NT2/D1 (cell line): ENCODE data around the gene KLHL6.
"Not testable (repeated sequence)": the region's sequence is repeated elsewhere in the genome, so short reads cannot be mapped to it uniquely, and the experiment has no call there.

Source experiments
- DNase-seq: peaks from one replicate; pipeline ENCODE4 v3.0.0-alpha.2; 2011; ENCODE audit warnings: low read depth, low spot score
- H3K27me3 ChIP-seq: 2 replicates; pipeline ENCODE4 v1.6.0; 2011; ENCODE audit warnings: mild to moderate bottlenecking; ENCODE audit not compliant: insufficient read length, insufficient read depth
- H3K36me3 ChIP-seq: 2 replicates; pipeline ENCODE4 v1.6.1; 2011; ENCODE audit warnings: mild to moderate bottlenecking, low read length, mixed read lengths; ENCODE audit not compliant: insufficient read depth, insufficient read length
- H3K4me1 ChIP-seq: 2 replicates; pipeline ENCODE4 v1.5.1; 2011; ENCODE audit not compliant: insufficient read depth, insufficient read length
- H3K4me3 ChIP-seq: 2 replicates; pipeline ENCODE4 v1.5.1; 2011; ENCODE audit warnings: low read depth; ENCODE audit not compliant: insufficient read length
- H3K9ac ChIP-seq: 2 replicates; pipeline ENCODE4 v1.6.0; 2011; ENCODE audit warnings: low read depth; ENCODE audit not compliant: insufficient read length
- H3K9me3 ChIP-seq: 2 replicates; pipeline ENCODE4 v1.5.1; 2011; ENCODE audit warnings: mild to moderate bottlenecking, low read length; ENCODE audit not compliant: insufficient read depth
- SUZ12 ChIP-seq: IDR thresholded peaks from 2 replicates; pipeline ENCODE4 v1.6.1; 2011; ENCODE audit not compliant: insufficient read length, insufficient read depth; ENCODE audit errors: extremely low read depth
- YY1 ChIP-seq: IDR thresholded peaks from 2 replicates; pipeline ENCODE4 v1.6.1; 2011; ENCODE audit not compliant: insufficient read length, insufficient read depth
- ZNF274 ChIP-seq: IDR thresholded peaks from 2 replicates; pipeline ENCODE4 v1.6.1; 2011; ENCODE audit warnings: mild to moderate bottlenecking, low read depth, low read length

The KLHL6 gene

DNA sequence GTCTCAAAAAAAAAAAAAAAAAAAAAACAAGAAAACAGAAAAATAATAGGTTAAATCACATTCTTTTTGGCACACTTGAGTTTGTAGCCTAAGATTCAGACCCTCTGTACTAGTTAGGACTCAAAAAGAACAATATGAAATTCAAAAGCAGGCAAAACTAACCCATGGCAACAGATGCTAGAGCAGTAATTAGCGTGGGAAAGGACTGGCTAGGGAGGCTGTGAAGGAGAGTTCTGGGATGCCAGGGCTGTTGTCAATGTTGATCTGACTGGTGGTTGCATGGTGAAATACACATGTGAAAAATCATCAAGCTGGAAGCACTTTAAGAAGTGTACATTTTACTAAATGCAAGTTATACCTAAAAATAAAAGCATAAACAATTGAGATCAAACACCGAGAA is 35.6 kb downstream of the KLHL6 start:
- H3K27me3 ChIP-seq, result no peaks in the 10 kb centered on the region
- DNase-seq, result no peak
- no peak for TF ChIP-seq SUZ12
- TF ChIP-seq ZNF274, result no peak
- no peak for TF ChIP-seq YY1
- no peak overlapping the region for H3K9ac ChIP-seq
- peaks cover 8% of the 10 kb centered on the region for H3K4me1 ChIP-seq
- no peaks in the 10 kb centered on the region for H3K36me3 ChIP-seq
- no peak overlapping the region for H3K4me3 ChIP-seq
- no peaks in the 10 kb centered on the region for H3K9me3 ChIP-seq

DNA sequence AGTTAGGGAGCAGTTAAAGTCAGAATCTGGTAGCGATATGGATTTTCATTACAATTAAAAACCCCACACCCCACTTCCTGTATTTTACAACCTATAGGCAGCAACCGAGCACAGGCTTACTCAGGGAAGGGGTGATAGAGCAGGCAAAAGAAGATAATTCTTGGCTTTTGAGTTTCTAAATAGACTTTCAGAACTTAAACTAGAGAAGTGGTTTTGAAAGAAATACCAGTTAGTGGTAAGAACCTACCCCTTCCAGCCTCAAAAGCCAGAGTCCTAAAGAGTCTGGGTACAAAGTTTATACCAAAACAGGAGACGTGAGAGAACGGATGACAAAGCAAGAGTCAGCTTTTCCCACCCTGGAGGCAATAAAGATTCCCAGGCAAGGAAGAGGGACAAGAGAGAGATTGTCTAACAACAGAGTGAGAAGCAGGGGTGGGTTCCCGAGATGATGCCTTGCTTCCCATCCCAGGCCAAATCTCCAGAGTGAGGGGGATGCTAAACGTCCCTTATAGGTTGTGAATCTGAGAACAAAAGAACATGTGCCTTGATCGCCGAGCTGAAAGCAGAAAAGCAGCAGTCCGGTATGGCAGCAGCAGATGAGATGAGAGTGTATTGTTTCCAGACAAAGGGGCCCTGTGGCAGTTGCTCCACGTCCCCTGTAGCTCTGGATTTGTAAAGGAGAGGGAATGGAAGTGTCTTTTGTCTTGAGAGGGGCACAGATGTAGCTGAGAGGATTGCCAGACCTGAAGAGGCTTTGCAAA is 36.8 kb downstream of the KLHL6 start:
- TF ChIP-seq ZNF274 (no peak), YY1 (no peak), SUZ12 (no peak)
- Histone ChIP-seq H3K9me3 (no peaks in the 10 kb centered on the region), H3K9ac (peak overlapping the region; percentile 27), H3K4me1 (peaks cover 8% of the 10 kb centered on the region), H3K27me3 (no peaks in the 10 kb centered on the region), H3K36me3 (no peaks in the 10 kb centered on the region), H3K4me3 (no peak overlapping the region)
- peak; percentile 42 for DNase-seq

DNA sequence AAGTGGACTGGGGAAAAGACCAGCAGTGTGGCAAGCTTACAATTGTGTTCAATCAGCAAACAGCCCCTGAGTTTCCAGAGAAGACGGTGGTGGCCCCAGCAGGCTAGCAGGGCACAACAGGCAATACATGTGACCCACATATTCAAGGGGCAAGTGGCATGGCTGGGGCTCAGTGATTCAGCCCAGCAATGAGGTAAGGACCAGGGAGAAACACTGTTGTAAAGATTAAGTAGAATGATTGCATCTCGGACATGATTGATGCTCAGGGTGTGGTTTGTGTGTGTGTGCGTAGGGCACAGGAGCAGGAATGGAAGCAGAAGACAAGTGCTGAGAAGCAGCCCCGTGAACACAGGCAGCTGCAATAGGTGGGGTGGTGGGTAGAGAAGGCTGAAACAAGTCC is 37.9 kb downstream of the KLHL6 start:
- Histone ChIP-seq H3K9ac (no peak overlapping the region), H3K27me3 (no peaks in the 10 kb centered on the region), H3K4me1 (peaks cover 8% of the 10 kb centered on the region), H3K36me3 (no peaks in the 10 kb centered on the region), H3K4me3 (no peak overlapping the region), H3K9me3 (no peaks in the 10 kb centered on the region)
- no peak for TF ChIP-seq YY1
- TF ChIP-seq ZNF274, result no peak
- TF ChIP-seq SUZ12, result no peak
- DNase-seq, result no peak

DNA sequence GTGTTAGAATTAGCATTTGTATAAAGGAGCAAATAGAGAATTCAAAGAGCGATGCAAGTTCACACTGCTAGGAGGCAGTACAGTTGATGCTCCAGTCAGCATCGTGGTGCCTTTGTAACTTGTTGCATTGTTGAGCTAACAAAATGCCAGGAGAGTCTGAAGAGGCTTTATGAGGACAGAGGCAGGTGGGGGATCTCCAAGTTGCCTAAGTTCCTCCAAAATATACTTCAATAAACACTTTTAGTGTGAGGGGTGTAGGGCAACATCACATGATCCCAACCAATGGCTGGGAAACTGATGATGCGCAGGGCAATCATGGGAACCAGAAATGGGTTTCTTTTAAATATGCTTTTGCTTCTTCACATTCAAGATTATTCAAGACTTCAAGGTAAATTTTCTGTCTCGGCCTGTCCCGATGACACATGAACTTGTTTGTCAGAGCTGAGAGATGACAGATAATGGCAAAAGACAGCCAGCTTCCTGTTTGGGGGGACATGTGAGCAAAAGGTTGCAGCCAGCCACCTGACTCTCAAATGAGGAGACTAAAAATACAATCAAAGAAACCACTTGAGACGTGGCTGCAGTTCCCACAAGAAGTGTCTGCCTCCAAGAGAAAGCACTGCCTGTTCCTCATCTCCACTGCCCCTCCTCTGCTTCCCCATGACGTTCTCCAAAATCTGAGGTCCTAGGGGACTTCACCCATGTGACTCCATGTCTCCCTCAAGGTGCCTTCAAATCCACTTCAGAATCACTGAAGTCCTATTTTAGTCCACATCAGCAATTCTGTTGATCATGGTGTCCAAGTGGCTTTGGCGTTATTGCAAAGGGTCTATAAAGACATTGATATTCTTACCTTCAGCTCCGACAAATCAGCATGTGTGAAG is 39.3 kb downstream of the KLHL6 start:
- Histone ChIP-seq H3K9me3 (no peaks in the 10 kb centered on the region), H3K4me3 (no peak overlapping the region), H3K36me3 (no peaks in the 10 kb centered on the region), H3K27me3 (no peaks in the 10 kb centered on the region), H3K4me1 (peaks cover 6% of the 10 kb centered on the region), H3K9ac (no peak overlapping the region)
- no peak for DNase-seq
- TF ChIP-seq ZNF274 (no peak), YY1 (no peak), SUZ12 (no peak)

DNA sequence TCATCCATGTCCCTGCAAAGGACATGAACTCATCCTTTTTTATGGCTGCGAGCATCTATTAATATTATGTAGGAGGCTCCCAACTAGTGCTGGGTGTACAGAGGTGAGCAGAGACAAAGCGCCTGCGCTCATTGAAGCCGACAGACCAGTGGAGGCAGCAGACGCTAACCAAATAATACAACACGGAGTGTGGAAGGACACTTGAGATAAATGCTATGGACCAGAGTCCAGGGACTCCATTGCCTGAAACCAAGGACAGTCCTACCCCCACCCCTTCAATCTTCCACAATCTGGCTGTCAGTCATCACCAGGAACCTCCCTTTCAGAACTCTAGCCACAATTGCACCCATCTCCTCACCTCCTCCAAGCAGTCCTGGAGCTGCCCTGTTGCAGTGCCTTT is 41.5 kb downstream of the KLHL6 start:
- Histone ChIP-seq H3K9ac (no peak overlapping the region), H3K4me1 (peaks cover 4% of the 10 kb centered on the region), H3K36me3 (no peaks in the 10 kb centered on the region), H3K4me3 (no peak overlapping the region), H3K27me3 (no peaks in the 10 kb centered on the region), H3K9me3 (no peaks in the 10 kb centered on the region)
- no peak for TF ChIP-seq SUZ12
- TF ChIP-seq ZNF274, result no peak
- TF ChIP-seq YY1, result no peak
- no peak for DNase-seq

DNA sequence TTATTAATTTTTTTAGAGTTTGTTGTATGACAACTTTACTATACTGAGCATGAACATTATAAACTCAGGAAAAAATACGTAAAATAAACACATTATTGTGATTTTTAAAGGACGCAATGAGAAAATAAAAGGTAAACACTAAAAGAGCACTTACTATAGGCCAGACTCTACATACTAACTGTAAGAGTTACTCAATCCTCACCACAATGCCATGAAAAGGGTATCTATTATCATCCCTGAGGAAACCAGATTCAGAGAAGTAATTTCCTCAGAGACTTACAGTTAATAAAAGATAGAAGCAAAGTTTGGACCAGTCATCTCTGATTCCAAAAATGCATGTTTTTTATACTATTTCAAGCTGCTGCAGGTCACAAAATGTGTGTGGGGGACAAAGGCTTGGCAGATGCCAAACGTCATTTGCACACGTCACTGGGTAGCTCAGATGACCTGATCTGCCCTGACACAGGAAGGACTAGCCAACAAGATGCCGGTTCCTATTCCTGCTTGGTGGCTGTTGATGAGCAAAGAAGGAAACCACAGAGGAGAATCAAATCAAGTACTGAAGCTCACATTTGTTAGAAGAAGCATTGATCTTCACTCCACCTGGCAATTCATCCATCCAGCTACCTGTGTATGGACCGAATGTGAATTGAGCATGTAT is 42.3 kb downstream of the KLHL6 start:
- Histone ChIP-seq H3K27me3 (no peaks in the 10 kb centered on the region), H3K4me3 (no peak overlapping the region), H3K36me3 (no peaks in the 10 kb centered on the region), H3K4me1 (peaks cover 3% of the 10 kb centered on the region), H3K9ac (no peak overlapping the region), H3K9me3 (no peaks in the 10 kb centered on the region)
- TF ChIP-seq SUZ12 (no peak), YY1 (no peak), ZNF274 (no peak)
- no peak for DNase-seq

DNA sequence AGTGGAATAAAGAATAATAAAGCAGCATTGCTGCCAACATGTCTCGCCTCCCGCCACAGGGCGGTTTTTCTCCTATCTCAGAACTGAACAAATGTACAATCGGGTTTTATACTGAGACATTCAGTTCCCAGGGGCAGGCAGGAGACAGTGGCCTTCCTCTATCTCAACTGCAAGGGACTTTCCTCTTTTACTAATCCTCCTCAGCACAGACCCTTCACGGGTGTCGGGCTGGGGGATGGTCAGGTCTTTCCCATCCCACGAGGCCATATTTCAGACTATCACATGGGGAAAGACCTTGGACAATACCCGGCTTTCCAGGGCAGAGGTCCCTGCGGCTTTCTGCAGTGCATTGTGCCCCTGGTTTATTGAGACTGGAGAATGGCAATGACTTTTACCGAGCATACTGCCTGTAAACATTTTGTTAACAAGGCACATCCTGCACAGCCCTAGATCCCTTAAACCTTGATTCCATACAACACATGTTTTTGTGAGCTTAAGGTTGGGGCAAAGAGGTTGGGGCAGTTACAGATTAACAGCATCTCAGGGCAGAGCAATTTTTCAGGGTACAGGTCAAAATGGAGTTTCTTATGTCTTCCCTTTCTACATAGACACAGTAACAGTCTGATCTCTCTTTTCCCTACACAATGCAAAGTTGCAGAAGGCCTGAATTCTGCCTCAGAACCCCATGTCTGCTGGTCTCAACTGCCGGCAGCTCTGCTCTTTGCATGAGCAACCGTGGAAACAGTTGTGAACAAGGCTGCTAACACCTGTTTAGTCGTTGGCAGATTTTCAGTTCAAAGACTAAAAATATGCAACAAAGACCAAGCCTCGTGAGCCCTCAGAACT is 44.0 kb downstream of the KLHL6 start:
- not testable (repeated sequence) for H3K9ac ChIP-seq, H3K4me3 ChIP-seq, H3K4me1 ChIP-seq, DNase-seq, H3K27me3 ChIP-seq, H3K9me3 ChIP-seq, H3K36me3 ChIP-seq
